ENCODE results near the gene GNB3.
"Not testable (repeated sequence)": the region's sequence is repeated elsewhere in the genome, so short reads cannot be mapped to it uniquely, and the experiment has no call there.

Gene GNB3

GRCh38 chr12:6883683-6884082 is 43.0 kb downstream of the GNB3 start:
- no peak for DNase-seq (ENCODE audit: low spot score)

- no peak for DNase-seq (ENCODE audit: low spot score)
Measured at GRCh38 chr12:6884539-6884938, 43.8 kb downstream of the GNB3 start.

DNA sequence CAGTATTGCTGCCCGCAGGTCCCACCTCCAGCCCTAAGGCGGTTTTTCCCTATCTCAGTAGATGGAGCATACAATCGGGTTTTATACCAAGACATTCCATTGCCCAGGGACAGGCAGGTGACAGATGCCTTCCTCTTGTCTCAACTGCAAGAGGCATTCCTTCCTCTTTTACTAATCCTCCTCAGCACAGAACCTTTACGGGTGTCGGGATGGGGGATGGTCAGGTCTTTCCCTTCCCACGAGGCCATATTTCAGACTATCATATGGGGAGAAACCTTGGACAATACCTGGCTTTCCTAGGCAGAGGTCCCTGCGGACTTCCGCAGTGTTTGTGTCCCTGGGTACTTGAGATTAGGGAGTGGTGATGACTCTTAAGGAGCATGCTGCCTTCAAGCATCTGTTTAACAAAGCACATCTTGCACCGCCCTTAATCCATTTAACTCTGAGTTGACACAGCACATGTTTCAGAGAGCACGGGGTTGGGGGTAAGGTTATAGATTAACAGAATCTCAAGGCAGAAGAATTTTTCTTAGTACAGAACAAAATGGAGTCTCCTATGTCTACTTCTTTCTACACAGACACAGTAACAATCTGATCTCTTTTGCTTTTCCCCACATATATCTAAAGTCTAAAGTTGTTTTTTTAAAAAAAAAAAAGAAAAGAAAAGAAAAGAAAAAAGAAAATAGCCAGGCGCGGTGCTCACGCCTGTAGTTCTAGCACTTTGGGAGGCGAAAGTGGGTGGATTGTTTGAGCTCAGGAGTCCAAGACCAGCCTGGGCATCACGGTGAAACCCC is 45.7 kb downstream of the GNB3 start:
- not testable (repeated sequence) for DNase-seq (ENCODE audit: low spot score)

- no peak for DNase-seq (ENCODE audit: low spot score)
Measured at GRCh38 chr12:6887460-6887859, 46.7 kb downstream of the GNB3 start.

GRCh38 chr12:6888360-6888759 is 47.6 kb downstream of the GNB3 start:
- no peak for DNase-seq (ENCODE audit: low spot score)

- DNase-seq (ENCODE audit: low spot score), result not testable (repeated sequence)
Measured at GRCh38 chr12:6888794-6889193, 48.1 kb downstream of the GNB3 start.

DNA sequence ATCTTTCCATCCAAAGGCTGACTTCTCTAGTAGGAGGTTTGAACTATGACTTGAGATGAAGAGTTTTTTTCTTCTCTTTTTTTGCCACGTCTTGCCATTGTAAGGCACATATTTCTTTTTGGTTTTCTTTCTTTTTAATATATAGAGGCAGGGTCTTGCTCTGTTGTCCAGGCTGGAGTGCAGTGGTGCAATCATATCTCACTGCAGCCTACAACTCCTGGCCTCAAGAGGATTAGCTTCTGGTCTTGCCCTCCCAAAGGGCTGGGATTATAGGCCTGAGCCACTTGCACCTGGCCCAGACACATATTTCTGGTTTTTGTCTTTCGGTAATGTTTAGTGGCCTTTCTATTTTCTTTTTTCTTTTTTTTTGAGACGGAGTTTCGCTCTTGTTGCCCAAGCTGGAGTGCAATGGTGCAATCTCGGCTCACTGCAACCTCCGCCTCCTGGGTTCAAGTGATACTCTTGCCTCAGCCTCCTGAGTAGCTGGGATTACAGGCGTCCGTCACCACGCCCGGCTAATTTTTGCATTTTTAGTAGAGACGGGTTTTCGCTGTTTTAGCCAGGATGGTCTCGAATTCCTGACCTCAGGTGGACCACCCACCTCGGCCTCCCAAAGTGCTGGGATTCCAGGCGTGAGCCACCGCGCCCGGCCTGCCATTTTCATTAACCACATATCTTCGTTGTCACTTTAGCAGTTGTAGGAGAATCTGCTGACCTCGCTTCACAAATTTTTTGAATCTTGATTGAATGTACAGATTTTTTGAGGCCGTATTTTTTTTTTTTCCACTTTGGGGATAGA is 49.2 kb downstream of the GNB3 start:
- not testable (repeated sequence) for DNase-seq (ENCODE audit: low spot score)

DNA sequence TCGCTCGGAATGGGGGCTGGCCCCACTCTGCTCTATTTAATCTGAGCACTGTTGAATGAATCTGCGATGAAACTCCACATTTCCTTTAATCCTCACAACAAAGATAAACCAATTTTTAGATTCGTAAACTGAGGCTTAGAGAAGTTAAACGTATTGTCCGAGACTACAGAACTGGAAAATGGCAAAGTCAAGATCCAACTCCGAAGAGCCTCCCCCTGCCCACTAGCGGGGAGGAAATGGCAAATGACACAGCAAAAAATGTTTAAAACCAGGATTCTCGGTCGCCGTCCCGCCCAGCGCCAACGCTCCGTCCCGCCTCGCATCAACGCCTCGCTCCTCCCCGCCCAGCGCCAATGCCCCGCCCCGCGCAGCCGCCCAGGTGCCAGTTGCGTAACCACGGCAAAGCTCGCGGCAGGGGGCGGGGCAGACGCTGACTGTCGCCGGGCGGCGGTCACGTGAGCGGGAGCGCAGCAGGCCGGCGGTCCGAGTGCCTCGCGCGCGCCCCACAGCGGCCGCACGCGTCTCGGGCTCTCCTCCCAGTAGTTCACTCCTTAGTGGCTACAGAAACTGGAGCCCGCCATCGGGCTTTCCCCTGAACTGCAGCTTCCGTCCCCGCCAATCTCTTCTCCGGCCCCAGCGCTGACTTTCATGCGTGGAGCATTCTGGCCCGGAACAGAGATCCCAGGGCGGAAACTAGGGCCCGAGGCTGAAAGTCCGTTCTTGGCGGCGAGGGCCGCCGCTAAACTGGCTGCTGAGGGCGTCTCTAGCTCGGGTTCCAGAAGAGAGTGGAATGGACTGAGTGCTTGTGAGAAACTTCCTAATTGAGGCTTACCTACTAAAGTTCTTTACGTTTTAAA is 50.3 kb downstream of the GNB3 start:
- peak; percentile 98 for DNase-seq (ENCODE audit: low spot score)

GRCh38 chr12:6891646-6892001 is 50.9 kb downstream of the GNB3 start:
- no peak for DNase-seq (ENCODE audit: low spot score)

GRCh38 chr12:6892683-6893082 is 52.0 kb downstream of the GNB3 start:
- DNase-seq (ENCODE audit: low spot score), result not testable (repeated sequence)

GRCh38 chr12:6894321-6894720 is 53.6 kb downstream of the GNB3 start:
- DNase-seq (ENCODE audit: low spot score), result no peak

Data from CD4-positive, alpha-beta T cell treated with Interleukin-6 at 100 ng/mL for 8 hours (primary cell).